HG03571 (cell line): Measurements from ENCODE around the gene ARHGAP42.

Source experiments
- ATAC-seq: cut with Tn5 transposase; IDR thresholded peaks from one replicate; pipeline ENCODE4 v1.9.1; 2021; ENCODE audit not compliant: unreplicated experiment

ARHGAP42 gene

GRCh38 chr11:100753571-100753970 is 66.5 kb downstream of the ARHGAP42 start:
- ATAC-seq = no peak

- ATAC-seq = no peak
Observed at GRCh38 chr11:100756559-100756958, 69.5 kb downstream of the ARHGAP42 start.

- ATAC-seq = no peak
Observed at GRCh38 chr11:100757646-100758045, 70.6 kb downstream of the ARHGAP42 start.

GRCh38 chr11:100759106-100759505 is 72.0 kb downstream of the ARHGAP42 start:
- ATAC-seq = no peak

- no peak for ATAC-seq
Observed at GRCh38 chr11:100759856-100760255, 72.8 kb downstream of the ARHGAP42 start.

- ATAC-seq = no peak
Observed at GRCh38 chr11:100760744-100761143, 73.7 kb downstream of the ARHGAP42 start.

GRCh38 chr11:100761841-100762240 is 74.8 kb downstream of the ARHGAP42 start:
- no peak for ATAC-seq

GRCh38 chr11:100766764-100767163 is 79.7 kb downstream of the ARHGAP42 start:
- ATAC-seq = no peak

- ATAC-seq = no peak
Observed at GRCh38 chr11:100769165-100769564, 82.1 kb downstream of the ARHGAP42 start.

GRCh38 chr11:100769617-100770016 is 82.5 kb downstream of the ARHGAP42 start:
- ATAC-seq = no peak

- no peak for ATAC-seq
Observed at GRCh38 chr11:100774132-100774531, 87.0 kb downstream of the ARHGAP42 start.

- ATAC-seq = no peak
Observed at GRCh38 chr11:100774859-100775258, 87.8 kb downstream of the ARHGAP42 start.

- ATAC-seq = no peak
Observed at GRCh38 chr11:100776212-100776896, 89.3 kb downstream of the ARHGAP42 start.

GRCh38 chr11:100777103-100777502 is 90.0 kb downstream of the ARHGAP42 start:
- no peak for ATAC-seq

GRCh38 chr11:100777736-100778135 is 90.6 kb downstream of the ARHGAP42 start:
- no peak for ATAC-seq

GRCh38 chr11:100778166-100778785 is 91.2 kb downstream of the ARHGAP42 start:
- ATAC-seq = no peak

GRCh38 chr11:100780470-100780869 is 93.4 kb downstream of the ARHGAP42 start:
- ATAC-seq = no peak

- ATAC-seq = no peak
Observed at GRCh38 chr11:100785148-100785983, 98.3 kb downstream of the ARHGAP42 start.

GRCh38 chr11:100788561-100789295 is 101.6 kb downstream of the ARHGAP42 start:
- ATAC-seq = no peak

GRCh38 chr11:100789500-100789899 is 102.4 kb downstream of the ARHGAP42 start:
- ATAC-seq = no peak

GRCh38 chr11:100790073-100790472 is 103.0 kb downstream of the ARHGAP42 start:
- ATAC-seq = no peak
